ENCODE data around the gene SPSB2. TPM values are rescaled to one million over a fixed set of nuclear protein-coding genes. Genes with fewer than 3 reads are reported as not detected.
A peak's percentile ranks its signal among the peaks of the same experiment; 100 is the strongest.

Gene SPSB2
- polyA plus RNA-seq, 6 donors from 2014 or later, result 7.9 to 15.5 (median 8.9) TPM

DNA sequence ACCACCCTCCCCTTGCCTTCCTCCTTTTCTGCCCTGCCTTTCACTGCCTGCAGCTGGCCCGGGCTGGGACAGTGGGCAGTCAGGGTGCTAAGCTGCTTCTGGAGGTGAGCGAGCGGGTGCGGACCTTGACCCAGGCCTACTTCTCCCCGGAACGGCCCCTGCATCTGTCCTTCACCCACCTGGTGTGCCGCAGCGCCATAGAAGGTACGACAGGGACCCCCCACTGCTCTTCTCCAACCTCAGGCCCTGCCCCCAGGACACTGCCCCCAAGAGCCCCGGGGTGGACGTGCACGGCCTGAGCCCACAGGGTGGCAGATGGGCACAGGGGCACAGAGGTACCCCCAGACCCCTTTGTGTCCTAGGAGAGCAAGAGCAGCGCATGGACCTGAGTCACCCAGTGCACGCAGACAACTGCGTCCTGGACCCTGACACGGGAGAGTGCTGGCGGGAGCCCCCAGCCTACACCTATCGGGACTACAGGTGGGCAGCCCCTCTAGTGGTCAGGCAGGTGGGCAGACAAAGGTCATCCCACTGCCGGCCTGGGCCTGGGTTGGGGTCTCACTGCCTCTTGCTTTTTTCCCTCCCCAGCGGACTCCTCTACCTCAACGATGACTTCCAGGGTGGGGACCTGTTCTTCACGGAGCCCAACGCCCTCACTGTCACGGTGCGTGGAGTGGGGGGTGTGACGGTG lies 35.6 kb downstream of the SPSB2 start:
- no peaks in the 10 kb centered on the region for H3K36me3 Mint-ChIP-seq
- H3K9me3 Mint-ChIP-seq, result no peaks in the 10 kb centered on the region
- no peak overlapping the region for H3K4me3 Mint-ChIP-seq
- DNase-seq (no peak), ATAC-seq (ENCODE audit: low read depth in 2 of 2) (no peak)
- peaks cover 5 to 9% (median 7%) of the 10 kb centered on the region in 3 donors for H3K4me1 Mint-ChIP-seq
- no peak overlapping the region for H3K27ac Mint-ChIP-seq
- peaks cover 8 to 21% (median 15%) of the 10 kb centered on the region in 3 donors for H3K27me3 Mint-ChIP-seq

DNA sequence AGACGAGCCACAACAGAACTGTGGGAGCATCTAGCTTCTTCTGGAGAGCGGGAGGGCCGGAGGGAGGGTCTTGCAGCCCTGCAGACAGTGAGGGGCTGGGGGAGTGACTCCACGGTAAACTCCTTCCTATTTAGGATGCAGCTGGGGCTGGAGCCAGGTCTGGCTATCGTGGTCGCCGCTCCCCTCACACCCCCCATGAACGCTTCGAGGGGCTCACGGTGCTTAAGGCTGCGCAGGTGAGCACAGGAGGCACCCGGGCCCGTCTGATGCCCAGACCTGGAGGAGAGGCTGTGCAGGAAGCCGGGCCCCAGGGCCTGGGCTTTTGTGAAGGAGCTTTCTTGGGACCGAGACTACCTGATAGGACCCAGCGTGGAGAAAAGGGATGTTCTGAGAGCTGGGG lies 36.3 kb downstream of the SPSB2 start:
- H3K4me1 Mint-ChIP-seq, result peaks cover 5 to 9% (median 7%) of the 10 kb centered on the region in 3 donors
- H3K27ac Mint-ChIP-seq, result no peak overlapping the region
- no peak for ATAC-seq (ENCODE audit: low read depth in 2 of 2)
- H3K27me3 Mint-ChIP-seq, result peaks cover 13 to 27% (median 20%) of the 10 kb centered on the region in 3 donors
- H3K4me3 Mint-ChIP-seq, result no peak overlapping the region
- H3K36me3 Mint-ChIP-seq, result no peaks in the 10 kb centered on the region
- no peaks in the 10 kb centered on the region for H3K9me3 Mint-ChIP-seq
- DNase-seq, result no peak

DNA sequence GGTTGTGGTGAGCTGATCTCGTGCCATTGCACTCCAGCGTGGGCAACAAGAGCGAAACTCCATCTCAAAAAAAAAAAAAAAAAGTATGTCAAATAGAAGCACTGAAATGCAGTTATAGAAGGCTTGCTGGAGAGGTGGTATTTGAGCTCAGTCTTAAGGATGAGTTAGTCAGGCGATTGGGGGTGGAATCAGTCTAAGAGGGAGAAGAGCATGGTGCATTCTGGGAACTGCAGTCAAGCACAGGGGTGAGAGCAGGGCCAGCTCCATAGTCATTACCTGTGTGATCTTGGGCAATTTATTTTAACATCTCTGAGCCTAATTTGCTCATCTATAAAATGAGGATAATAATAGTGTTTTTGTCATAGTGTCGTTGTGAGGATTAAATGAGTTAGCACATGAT lies 38.2 kb downstream of the SPSB2 start:
- no peak for ATAC-seq (ENCODE audit: low read depth in 2 of 2)
- Mint-ChIP-seq H3K27me3 (peaks cover 31 to 47% (median 32%) of the 10 kb centered on the region in 3 donors), H3K36me3 (no peaks in the 10 kb centered on the region), H3K9me3 (no peaks in the 10 kb centered on the region), H3K4me3 (no peak overlapping the region), H3K27ac (peak overlapping the region in 1 of 6 donors; percentile 24), H3K4me1 (peaks cover 5 to 9% (median 7%) of the 10 kb centered on the region in 3 donors)
- no peak for DNase-seq

DNA sequence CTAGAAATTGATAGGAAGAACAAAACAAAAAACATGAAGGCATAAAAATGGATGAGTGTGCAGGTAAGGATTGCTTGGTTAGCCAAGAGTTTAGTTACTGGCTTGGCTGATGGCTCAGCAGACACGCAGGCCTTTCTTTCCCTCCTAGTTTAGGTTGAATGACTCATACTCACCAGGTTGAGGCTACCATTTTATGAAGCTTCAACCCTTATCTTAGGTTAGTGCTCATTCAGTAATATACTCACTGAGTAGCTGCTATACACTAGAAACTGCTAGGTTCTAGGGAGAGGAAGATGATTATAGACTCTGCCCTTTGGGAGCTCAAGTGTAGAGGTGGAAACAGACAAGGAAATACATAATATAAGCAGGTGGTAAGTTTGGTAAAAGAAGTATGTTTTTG lies 38.8 kb downstream of the SPSB2 start:
- no peak for DNase-seq
- Mint-ChIP-seq H3K9me3 (no peaks in the 10 kb centered on the region), H3K27me3 (peaks cover 35 to 53% (median 39%) of the 10 kb centered on the region in 3 donors), H3K4me1 (peaks cover 10 to 12% (median 11%) of the 10 kb centered on the region in 3 donors), H3K4me3 (no peak overlapping the region), H3K27ac (peak overlapping the region in 1 of 6 donors; percentile 20), H3K36me3 (no peaks in the 10 kb centered on the region)
- no peak for ATAC-seq (ENCODE audit: low read depth in 2 of 2)

DNA sequence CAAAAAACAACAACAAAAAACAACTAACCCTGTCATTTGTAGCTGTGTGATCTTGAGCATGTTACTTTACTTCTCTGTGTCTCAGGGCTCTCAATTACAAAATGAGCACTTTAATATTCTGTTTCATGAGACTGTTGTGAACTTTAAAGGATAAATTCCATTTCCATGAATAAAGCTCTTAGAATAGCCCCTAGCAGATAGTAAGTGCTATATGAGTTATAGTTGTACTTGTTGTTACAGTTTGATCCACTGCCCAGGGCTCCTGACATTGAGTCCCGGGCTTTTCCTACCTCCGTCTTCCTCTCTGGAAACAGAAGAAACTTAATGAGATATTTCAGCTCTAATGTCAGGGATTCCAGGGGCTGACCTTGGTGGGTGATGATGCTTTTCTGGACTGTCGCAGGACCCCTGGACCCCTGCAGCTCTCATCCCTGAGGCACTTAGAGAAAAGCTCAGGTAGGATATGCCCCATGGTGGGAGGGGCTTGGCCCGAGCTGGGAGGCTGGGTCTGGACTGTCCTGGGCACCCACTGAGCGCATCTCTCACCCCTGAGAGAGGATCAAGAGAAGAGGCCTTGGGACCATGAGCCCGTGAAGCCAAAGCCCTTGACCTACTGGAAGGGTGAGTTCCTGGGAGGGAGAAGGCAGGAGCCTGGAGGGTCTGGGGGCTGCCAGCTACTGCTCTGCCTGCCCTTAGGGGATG lies 39.8 kb downstream of the SPSB2 start:
- Mint-ChIP-seq H3K4me3 (no peak overlapping the region), H3K27ac (no peak overlapping the region), H3K27me3 (peaks cover 40 to 59% (median 47%) of the 10 kb centered on the region in 3 donors), H3K9me3 (no peaks in the 10 kb centered on the region), H3K4me1 (peaks cover 15 to 16% (median 16%) of the 10 kb centered on the region in 3 donors), H3K36me3 (no peaks in the 10 kb centered on the region)
- ATAC-seq (ENCODE audit: low read depth in 2 of 2) (no peak), DNase-seq (no peak)

DNA sequence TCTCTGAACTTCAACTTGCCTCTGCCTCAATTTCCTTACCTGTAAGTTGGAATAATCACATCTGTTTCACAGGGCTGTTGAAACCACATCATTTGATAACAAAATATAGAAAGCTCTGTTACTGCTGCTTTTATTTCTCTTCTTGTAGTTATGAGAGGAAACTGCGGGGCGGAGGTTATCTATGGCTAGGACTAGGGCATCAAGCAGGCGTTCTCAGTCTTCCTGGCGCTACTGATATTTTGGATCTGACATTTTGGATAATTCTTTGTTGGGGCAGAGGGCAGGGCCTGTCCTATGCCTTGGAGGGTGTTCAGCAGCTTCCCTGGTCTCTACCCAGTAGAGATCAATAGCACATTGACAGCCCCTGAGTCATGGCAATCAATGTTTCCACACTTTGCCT lies 41.0 kb downstream of the SPSB2 start:
- Mint-ChIP-seq H3K9me3 (no peaks in the 10 kb centered on the region), H3K27me3 (peaks cover 49 to 69% (median 59%) of the 10 kb centered on the region in 3 donors), H3K36me3 (peaks cover 0 to 10% of the 10 kb centered on the region in 2 donors), H3K27ac (no peak overlapping the region), H3K4me3 (no peak overlapping the region), H3K4me1 (peaks cover 24 to 26% (median 24%) of the 10 kb centered on the region in 3 donors)
- ATAC-seq (ENCODE audit: low read depth in 2 of 2) (no peak), DNase-seq (no peak)

DNA sequence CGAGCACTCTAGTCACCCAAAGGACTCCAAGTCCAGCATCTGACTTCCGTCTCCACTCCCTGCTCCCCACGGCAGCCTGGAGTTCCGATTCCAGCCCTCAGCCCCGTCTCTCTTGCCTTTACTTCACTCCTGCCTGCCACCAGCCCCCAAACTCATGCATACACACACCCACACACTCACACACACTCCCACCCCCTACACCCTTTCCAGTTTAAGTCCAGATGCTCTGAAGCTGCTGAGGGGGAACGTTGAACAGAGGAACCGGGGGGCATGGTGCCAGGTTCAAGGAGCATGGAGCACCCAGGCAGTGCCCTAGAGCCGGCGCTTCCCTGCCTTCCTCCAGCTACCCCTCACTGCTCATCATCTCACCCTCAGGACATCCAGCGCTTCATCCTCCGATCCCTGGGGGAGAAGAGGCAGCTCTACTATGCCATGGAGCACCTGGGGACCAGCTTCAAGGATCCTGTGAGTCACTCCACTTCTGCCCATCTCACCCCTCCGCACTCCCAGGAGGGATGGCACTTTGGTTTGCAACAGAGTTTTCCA lies 41.6 kb downstream of the SPSB2 start:
- peaks cover 53 to 71% (median 65%) of the 10 kb centered on the region in 3 donors for H3K27me3 Mint-ChIP-seq
- H3K4me1 Mint-ChIP-seq, result peaks cover 25 to 30% (median 27%) of the 10 kb centered on the region in 3 donors
- peak overlapping the region in 1 of 6 donors; percentile 54 for H3K27ac Mint-ChIP-seq
- peaks cover 0 to 13% of the 10 kb centered on the region in 2 donors for H3K36me3 Mint-ChIP-seq
- ATAC-seq (ENCODE audit: low read depth in 2 of 2) (no peak), DNase-seq (no peak)
- peak overlapping the region in 2 of 8 donors; percentile 11 to 75 for H3K4me3 Mint-ChIP-seq
- no peaks in the 10 kb centered on the region for H3K9me3 Mint-ChIP-seq

DNA sequence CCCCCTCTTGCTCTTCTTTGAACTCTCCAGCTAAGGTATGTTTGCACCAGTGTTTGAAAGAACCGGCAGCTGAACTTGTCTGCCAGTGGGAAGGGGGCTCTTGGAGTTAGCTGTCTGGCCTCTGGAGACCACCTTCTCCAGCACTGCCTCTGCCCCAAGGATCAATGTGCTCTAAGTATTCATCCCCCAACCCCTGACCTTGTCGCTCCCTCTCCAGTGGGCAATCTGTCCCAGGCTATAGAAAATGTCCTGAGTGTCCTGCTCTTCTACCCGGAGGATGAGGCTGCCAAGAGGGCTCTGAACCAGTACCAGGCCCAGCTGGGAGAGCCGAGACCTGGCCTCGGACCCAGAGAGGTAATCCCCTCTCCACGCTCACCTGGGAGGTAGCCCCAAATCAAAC lies 42.1 kb downstream of the SPSB2 start:
- ATAC-seq (ENCODE audit: low read depth in 2 of 2) (no peak), DNase-seq (no peak)
- peaks cover 22 to 30% (median 27%) of the 10 kb centered on the region in 3 donors for H3K4me1 Mint-ChIP-seq
- peak overlapping the region in 6 of 8 donors; percentile 2 to 80 (median 14) for H3K4me3 Mint-ChIP-seq
- peaks cover 0 to 13% of the 10 kb centered on the region in 2 donors for H3K36me3 Mint-ChIP-seq
- H3K27me3 Mint-ChIP-seq, result peaks cover 57 to 76% (median 70%) of the 10 kb centered on the region in 3 donors
- H3K27ac Mint-ChIP-seq, result peak overlapping the region in 1 of 6 donors; percentile 72
- H3K9me3 Mint-ChIP-seq, result no peaks in the 10 kb centered on the region

DNA sequence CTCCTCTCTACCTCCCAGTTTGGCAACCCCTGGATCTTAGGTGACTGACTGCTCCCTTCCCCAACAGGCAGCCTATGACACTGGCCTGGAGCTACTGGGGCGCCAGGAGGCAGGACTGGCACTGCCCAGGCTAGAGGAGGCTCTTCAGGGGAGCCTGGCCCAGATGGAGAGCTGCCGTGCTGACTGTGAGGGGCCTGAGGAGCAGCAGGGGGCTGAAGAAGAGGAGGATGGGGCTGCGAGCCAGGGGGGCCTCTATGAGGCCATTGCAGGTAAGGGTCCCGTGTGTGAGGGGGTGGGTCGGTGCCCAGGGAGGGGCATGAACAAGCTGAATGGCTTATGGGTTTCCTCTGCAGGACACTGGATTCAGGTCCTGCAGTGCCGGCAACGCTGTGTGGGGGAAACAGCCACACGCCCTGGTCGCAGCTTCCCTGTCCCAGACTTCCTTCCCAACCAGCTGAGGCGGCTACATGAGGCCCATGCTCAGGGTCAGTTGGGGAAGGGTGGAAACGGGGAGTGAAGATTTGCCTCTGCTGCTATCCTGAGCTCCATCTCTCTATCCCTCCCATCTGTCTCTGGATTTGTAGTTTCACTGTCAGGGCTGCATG lies 42.7 kb downstream of the SPSB2 start:
- no peaks in the 10 kb centered on the region for H3K9me3 Mint-ChIP-seq
- no peak for DNase-seq
- no peak for ATAC-seq (ENCODE audit: low read depth in 2 of 2)
- peak overlapping the region in 7 of 8 donors; percentile 13 to 90 (median 75) for H3K4me3 Mint-ChIP-seq
- H3K27me3 Mint-ChIP-seq, result peaks cover 60 to 82% (median 77%) of the 10 kb centered on the region in 3 donors
- H3K27ac Mint-ChIP-seq, result no peak overlapping the region
- H3K36me3 Mint-ChIP-seq, result peaks cover 0 to 15% of the 10 kb centered on the region in 2 donors
- H3K4me1 Mint-ChIP-seq, result peaks cover 19 to 30% (median 27%) of the 10 kb centered on the region in 3 donors

DNA sequence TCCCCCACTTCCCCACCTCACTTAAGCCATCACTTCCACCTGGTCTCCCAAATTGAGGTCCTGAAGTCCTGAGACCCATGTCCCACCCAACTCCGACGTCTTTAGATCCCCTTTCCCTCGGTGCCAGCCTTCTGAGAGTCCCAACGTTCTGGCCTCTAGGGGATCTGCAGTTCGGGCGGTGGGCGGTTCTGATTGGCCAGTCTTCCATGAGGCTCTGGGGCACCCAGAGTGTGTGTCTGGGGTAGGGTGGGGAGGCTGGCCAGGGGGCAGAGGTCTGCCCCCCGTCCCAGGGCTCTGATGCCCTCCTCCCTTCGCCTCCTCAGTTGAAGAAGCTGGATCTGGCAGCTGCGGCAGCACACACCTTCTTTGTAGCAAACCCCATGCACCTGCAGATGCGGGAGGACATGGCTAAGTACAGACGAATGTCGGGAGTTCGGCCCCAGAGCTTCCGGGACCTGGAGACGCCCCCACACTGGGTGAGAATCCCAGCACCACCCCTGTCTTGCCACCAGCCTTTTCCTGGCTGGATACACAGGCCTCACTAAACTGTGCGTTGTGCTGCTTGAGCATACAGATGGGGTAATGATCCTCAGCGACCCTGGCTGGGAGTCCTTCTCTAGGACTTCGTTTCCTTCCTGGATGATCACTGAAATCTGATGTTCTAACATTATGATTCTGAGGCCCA lies 43.4 kb downstream of the SPSB2 start:
- peaks cover 20 to 34% (median 34%) of the 10 kb centered on the region in 3 donors for H3K4me1 Mint-ChIP-seq
- DNase-seq (no peak), ATAC-seq (ENCODE audit: low read depth in 2 of 2) (no peak)
- no peaks in the 10 kb centered on the region for H3K9me3 Mint-ChIP-seq
- peaks cover 0 to 21% of the 10 kb centered on the region in 2 donors for H3K36me3 Mint-ChIP-seq
- no peak overlapping the region for H3K27ac Mint-ChIP-seq
- H3K4me3 Mint-ChIP-seq, result peak overlapping the region; percentile 75 to 94 (median 90)
- peaks cover 67 to 85% (median 83%) of the 10 kb centered on the region in 3 donors for H3K27me3 Mint-ChIP-seq

DNA sequence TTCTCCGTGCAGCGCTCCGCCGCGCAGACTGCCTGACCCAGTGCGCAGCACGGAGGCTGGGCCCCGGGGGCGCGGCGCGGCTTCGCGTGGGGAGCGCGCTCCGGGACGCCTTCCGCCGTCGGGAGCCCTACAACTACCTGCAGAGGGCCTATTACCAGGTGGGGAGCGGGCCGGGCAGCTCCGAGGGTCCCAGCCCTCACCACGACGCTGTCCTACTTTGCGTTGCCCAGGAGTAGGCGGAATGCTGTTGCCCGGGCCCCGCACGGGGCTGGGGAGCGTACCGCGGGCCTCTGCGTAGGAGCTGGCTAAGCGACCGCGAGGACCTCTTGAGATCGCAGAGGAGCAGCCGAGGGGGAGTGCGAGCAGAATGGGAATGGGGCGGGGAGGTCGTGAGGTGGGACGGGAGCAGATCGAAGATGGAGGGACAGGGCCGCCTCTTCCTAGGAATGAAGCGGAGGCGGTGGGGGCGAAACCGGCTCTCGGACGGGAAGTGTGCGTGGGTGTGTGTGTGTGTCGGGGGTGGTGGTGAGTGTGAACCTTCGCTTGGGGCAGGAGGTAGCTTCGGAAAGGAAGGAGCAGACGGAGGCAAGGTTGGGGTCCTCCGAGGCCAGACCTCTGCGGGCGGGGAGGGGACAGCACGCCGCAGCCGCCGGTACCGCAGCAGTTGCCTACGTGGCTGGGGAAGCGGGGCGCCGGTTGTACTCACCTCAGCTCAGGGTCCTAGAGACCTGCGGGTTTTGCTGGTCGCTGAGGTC lies 44.1 kb downstream of the SPSB2 start:
- peak overlapping the region; percentile 75 to 94 (median 90) for H3K4me3 Mint-ChIP-seq
- peaks cover 0 to 21% of the 10 kb centered on the region in 2 donors for H3K36me3 Mint-ChIP-seq
- no peaks in the 10 kb centered on the region for H3K9me3 Mint-ChIP-seq
- peaks cover 67 to 90% (median 83%) of the 10 kb centered on the region in 3 donors for H3K27me3 Mint-ChIP-seq
- DNase-seq, result peak; percentile 23
- peak overlapping the region in 2 of 6 donors; percentile 52 to 79 for H3K27ac Mint-ChIP-seq
- ATAC-seq (ENCODE audit: low read depth in 2 of 2), result peak; percentile 58 to 60
- H3K4me1 Mint-ChIP-seq, result peaks cover 20 to 34% (median 32%) of the 10 kb centered on the region in 3 donors

All from naive B cell (primary cell).